GM19324 (cell line): ENCODE measurements around the gene CFAP54.

Experiments used
- ATAC-seq: cut with Tn5 transposase; IDR thresholded peaks from one replicate; pipeline ENCODE4 v1.9.1; 2021; ENCODE audit warnings: mild to moderate bottlenecking, moderate library complexity; ENCODE audit not compliant: unreplicated experiment, low FRiP score

Gene CFAP54

GRCh38 chr12:96872961-96873360 is 383.6 kb downstream of the CFAP54 start:
- ATAC-seq = no peak

GRCh38 chr12:96874211-96874610 is 384.8 kb downstream of the CFAP54 start:
- no peak for ATAC-seq

DNA sequence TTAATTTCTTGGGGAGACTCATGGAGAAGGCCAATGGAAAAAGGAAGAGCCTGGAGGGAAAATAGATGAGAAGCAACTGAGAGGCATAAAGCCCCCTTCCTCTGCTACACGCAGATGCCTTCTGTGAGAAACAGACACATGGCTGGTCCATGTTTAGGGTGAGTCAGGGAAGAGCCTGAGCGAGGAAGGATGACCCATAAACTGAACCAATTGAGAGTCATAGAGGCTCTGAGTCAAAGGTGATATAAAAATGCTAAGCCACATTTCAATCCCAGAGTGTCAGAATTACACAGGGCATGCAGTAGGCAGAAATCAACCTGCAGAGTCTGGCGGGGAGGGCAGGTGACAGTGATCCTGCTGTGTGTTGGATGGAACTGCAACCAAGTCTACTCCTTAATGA is 387.6 kb downstream of the CFAP54 start:
- no peak for ATAC-seq

DNA sequence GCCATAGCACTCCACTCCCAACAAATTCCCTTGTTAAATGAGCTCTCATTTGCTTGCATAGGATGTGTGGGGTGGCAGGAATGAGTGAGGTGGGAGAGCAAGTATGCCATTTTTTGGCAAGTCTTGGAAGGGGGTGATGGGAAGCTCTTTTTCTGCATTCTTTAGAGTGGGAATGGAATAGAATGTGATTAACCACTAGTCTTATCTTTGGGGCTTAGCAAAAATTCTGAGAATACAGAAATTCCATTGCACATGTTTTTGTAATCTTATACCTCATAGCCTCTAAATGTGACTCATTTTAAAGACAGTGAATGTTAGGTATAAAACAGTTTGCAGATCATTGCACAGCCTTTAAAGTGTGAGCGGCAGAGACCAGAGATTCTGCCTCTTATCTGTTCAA is 389.3 kb downstream of the CFAP54 start:
- ATAC-seq = no peak

DNA sequence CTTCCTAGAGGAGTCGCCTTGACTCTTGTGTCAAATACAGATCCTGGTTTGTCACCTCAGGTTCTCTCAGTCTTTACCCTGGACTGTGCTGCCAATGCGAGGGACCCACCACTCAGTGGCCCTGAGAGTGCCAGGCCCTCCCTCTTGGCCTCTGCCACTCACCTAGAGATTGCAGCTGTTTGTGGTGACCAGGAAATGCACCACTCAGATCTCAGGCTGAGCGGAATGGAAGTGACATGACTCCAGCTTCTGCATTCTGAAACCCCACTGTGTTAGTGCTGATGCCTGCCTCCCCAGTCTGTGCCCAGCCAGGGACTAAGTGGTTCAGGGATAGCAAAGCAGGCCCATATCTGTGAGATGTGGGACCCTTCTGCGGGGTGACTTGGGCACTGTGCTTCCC is 389.9 kb downstream of the CFAP54 start:
- no peak for ATAC-seq

GRCh38 chr12:96880220-96880619 is 390.8 kb downstream of the CFAP54 start:
- ATAC-seq = no peak

DNA sequence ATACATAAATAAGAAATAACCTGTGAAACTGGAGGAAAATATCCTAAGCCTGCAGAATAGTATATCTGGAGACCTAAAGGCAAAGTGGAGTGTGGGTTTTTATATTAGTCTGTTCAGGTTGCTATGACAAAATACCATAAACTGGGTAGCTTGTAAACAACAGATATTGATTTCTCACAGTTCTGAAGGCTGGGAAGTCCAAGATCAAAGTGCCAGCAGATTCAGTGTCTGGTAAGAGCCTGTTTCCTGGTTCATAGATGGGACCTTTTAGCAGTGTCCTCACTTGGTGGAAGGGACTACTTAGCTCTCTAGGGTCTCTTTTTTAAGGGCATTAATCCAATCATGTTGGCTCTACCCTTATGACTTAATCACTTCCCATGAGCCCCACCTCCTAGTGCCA is 392.2 kb downstream of the CFAP54 start:
- ATAC-seq = no peak

DNA sequence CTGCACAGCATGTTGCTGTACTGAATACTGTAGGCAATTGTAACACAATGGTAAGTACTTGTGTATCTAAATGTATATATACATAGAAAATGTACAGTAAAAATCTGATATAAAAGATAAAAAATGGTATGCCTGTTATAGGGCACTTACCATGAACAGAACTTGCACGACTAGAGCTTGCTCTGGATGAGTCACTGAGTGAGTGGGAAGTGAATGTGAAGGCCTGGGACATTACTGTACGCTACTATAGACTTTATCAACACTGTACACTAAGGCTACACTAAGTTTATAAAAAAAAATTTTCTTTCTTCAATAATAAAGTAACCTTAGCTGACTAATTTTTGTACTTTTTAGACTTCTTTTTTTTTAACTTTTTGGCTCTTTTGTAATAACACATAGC is 393.5 kb downstream of the CFAP54 start:
- ATAC-seq = no peak

GRCh38 chr12:96883571-96883970 is 394.2 kb downstream of the CFAP54 start:
- ATAC-seq = no peak

DNA sequence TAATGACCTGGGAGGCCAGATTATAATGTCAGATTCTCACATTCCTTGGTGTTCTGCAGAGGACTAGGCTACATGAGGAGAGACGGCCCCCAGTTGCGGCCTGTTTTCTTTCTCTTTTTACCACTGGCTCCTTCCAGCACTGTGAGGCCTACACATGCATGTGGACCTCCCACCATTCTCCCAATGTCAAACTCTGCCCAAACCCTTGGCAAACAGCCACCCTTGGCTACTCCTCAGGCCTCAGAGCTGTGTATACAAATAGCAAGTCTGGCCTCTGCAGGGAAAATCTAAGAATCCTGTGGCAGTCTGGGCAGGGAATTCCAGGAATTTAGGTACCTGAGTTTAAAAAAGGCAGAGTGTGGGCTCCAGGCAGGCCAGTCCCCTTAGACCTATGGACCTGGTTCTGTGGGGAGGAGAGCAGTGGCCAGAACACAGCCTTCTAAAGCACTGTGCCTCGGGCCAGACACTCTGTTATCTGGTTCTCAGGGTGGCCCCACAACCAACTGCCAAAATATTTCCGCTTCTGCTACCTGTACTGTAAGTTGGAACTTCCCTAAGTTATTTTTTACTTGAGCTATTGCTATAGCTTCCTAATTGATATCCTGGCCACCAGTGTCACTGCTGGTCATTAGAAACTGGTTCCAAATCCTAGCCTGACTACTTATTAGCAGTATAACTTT is 397.8 kb downstream of the CFAP54 start:
- no peak for ATAC-seq

DNA sequence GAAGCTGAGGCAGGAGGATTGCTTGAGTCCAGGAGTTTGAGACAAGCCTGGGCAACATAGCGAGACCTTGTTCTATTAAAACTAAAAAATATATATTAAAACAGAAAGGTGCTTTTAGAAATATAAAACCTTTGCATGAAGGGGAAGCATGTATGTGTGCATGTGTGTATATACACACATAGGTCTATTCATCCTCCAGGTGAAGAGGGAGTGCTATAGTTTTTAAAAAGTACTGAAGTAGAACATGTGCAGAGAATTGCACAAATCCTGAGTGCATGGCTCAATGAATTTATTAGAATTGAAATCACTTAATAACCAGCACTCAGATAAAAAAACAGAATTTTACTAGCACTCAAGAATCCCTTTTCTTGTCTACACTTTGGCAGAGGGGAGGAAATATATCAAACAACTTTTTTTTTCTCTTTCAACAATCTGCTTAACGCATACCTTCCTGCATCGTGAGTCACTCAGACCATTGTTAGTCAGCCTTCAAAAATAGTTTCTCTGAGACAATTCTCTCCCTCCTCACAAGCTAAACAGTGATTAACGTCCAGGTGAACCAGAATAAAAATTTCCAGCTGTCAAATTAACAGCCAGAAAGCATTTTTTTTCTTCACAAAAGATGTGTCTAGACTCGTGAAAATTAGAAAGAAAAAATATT is 400.0 kb downstream of the CFAP54 start:
- ATAC-seq = no peak

DNA sequence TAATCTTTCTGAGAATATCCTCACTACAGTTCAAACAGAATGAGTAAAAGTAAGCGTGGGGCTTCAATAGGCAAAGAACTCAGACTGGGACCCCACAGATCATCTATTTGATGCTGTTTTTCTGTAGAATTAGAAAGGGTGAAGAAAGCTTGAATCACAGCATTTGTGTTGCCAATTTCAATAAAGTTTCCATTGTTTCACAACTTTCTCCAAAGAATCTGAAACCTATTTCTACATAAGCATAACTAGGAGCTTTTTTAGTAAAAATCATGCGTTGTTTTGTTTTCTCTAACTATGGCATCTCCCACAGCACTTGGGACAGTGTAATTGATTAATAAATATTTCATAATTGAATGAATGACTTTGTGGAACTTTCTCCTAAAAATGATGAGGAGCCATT is 401.0 kb downstream of the CFAP54 start:
- ATAC-seq = no peak

GRCh38 chr12:96892104-96892503 is 402.7 kb downstream of the CFAP54 start:
- ATAC-seq = no peak

- ATAC-seq = no peak
Measured at GRCh38 chr12:96897421-96897820, 408.0 kb downstream of the CFAP54 start.

GRCh38 chr12:96901175-96901574 is 411.8 kb downstream of the CFAP54 start:
- no peak for ATAC-seq

- ATAC-seq = no peak
Measured at GRCh38 chr12:96902076-96902475, 412.7 kb downstream of the CFAP54 start.

DNA sequence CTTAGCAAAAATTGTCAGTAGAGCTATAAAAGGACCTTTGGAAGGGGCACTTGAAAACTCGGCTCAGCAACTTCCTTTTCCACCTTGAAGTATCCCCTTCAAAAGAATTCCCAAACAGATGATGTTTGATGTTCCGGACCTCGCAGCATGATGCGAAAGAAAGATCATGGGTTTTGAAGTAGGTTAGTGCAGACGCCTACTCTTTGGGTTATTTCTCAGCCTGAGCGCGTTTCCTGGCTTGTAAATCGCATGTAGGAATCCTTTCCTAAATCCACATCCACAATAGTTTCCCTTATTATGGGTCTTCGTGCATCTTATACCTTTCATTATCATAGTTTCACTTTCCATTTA is 417.1 kb downstream of the CFAP54 start:
- no peak for ATAC-seq

DNA sequence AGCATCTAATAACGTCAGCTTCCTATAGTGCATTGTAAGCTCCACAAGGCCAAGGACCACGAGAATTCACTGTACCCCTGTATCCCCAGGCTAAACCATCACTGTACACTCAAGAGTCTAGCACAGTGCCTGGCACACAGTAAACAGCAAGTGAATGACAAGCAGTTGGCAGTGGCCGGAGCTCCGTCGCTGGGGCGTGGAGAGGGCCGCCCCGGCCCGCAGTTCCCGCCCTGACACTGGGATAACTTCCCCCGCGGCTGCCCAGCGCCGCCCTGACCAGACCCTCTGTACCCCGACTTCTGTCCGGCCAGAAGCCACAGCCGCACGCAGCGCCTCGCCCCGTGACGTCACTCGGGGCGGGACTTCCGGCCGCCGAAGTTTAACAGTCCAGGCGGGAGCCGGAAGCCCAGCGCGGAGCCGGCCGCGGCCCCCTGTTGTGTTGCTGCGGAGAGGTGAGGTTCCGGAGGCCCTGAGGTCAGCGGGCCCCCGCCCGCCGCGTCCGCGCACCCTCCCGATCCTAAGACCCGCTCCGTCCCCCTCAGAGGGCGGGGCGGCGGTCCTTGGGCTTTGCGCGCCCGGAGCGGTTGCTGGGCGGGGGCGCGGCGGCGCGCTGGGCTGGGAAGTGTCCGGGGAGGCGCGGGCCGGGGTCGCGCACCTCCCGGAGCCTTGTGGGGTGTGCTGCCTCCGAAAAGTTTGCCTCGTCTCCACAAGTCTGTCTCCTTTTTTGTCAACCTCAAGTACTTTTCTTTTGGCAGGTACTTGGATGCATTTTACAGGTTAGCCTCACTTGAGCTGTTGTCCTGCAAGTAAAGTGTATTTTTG is 417.7 kb downstream of the CFAP54 start, which contains the start of gene NEDD1:
Gene NEDD1 (plus strand): TSS at position 409 of the 822 bp plus-strand sequence. CDS start 2,503 bp downstream, outside the sequence.
- ATAC-seq = peak; percentile 98

DNA sequence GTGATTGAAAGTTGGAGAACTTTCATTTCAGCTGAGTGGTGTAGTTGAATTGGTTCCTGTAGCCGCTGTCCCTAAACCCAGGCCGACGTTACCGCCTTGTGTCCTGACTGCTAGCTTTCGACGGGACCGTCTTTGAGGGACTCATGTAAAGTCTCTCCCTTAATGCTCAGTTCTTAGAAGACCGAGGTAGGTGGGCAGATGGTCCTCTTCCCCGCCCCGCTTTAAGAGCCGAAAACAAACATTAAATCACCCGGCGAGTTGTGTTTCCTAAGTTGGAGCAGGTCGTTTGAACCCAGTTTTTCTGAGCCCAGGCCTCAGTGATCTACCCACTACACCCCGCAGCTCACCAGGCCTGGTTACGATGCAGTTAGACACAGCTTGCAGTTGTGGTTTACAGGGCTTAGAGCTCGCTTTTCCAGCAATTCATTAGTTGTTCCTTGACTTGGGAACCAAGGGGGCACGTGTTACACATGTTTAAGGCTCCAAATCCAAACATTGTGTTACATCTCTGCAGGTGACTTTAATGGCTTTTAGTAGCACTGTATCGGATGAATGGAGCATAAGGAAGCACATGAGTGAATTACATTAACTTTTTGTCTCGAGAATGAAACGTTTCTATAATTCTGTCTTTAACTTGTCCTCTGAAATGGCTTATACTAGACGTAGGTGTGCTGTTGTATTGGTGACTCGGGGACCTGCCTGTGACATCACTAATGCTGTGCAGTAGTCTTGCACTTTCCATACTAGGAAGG is 418.5 kb downstream of the CFAP54 start:
- peak; percentile 23 for ATAC-seq

DNA sequence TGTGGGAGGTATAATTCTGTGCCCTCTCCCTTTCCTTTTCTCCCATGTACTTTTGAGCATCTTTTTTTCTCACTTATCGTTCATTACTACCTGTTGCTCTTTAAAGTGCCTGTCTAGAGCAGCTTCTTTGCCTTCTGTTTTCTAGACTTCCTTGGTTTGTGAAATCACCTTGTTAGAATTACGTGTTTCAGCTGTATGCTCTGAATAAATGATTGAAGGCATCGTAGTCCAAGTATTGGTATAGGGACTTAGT is 419.0 kb downstream of the CFAP54 start:
- no peak for ATAC-seq

GRCh38 chr12:96912261-96912660 is 422.9 kb downstream of the CFAP54 start:
- ATAC-seq = no peak
